Epithelial cell of proximal tubule (primary cell): ENCODE data around the gene FAM184A. TPM values are rescaled to one million over a fixed set of nuclear protein-coding genes. Genes with fewer than 3 reads are reported as not detected.

Experiments
- DNase-seq: peaks from one replicate; pipeline ENCODE4 v3.0.0-alpha.2; 2011; ENCODE audit warnings: low read depth
- H3K4me3 ChIP-seq: 2 replicates; pipeline ENCODE4 v1.5.1; 2011; ENCODE audit warnings: low read depth, mild to moderate bottlenecking, low read length
- CTCF ChIP-seq: conservative IDR thresholded peaks from 2 replicates; pipeline ENCODE4 v1.5.1; 2012; ENCODE audit warnings: low read depth, mild to moderate bottlenecking, low read length
- total RNA-seq: library from RNA; depleted of rRNA; stranded (reverse); fragments of >200 nt; gene quantifications from 2 replicates; pipeline ENCODE4 v1.2.3, GENCODE V29; 2015

The FAM184A gene
- total RNA-seq, 1 donor from 2014 or later, result 1.9 TPM

GRCh38 chr6:119052987-119053386 lies 25.5 kb downstream of the FAM184A start:
- no peak for TF ChIP-seq CTCF
- H3K4me3 ChIP-seq, result no peak overlapping the region
- DNase-seq, result no peak

- peak; percentile 2 for TF ChIP-seq CTCF
Measured at GRCh38 chr6:119052292-119052889, 26.1 kb downstream of the FAM184A start.

GRCh38 chr6:119044255-119044654 lies 34.2 kb downstream of the FAM184A start:
- DNase-seq, result no peak
- H3K4me3 ChIP-seq, result no peak overlapping the region
- TF ChIP-seq CTCF, result no peak

More at GRCh38 chr6:119052292-119052889, 26.1 kb downstream of the FAM184A start:
- H3K4me3 ChIP-seq, result no peak overlapping the region
- no peak for DNase-seq

- no peak for DNase-seq
- no peak overlapping the region for H3K4me3 ChIP-seq
- TF ChIP-seq CTCF, result no peak
Measured at GRCh38 chr6:119043783-119044182, 34.7 kb downstream of the FAM184A start.

- no peak for DNase-seq
- no peak for TF ChIP-seq CTCF
- H3K4me3 ChIP-seq, result no peak overlapping the region
Measured at GRCh38 chr6:119043265-119043664, 35.2 kb downstream of the FAM184A start.

GRCh38 chr6:119040636-119041035 lies 37.8 kb downstream of the FAM184A start:
- TF ChIP-seq CTCF, result no peak
- no peak for DNase-seq
- no peak overlapping the region for H3K4me3 ChIP-seq

- TF ChIP-seq CTCF, result no peak
- H3K4me3 ChIP-seq, result no peak overlapping the region
- no peak for DNase-seq
Measured at GRCh38 chr6:119040229-119040628, 38.2 kb downstream of the FAM184A start.
